Activated B cell treated with CpG ODN at 0.5 μM for 24 hours (primary cell): Measurements from ENCODE around the gene ANKRD28. TPM values are rescaled to one million over a fixed set of nuclear protein-coding genes. Genes with fewer than 3 reads are reported as not detected.
A peak's percentile ranks its signal among the peaks of the same experiment; 100 is the strongest.

Experiments
- ATAC-seq: fragments of 200-7000 bp; cut with Tn5 transposase; one replicate; pipeline ENCODE4 v1.10.0; 2021; ENCODE audit warnings: low read depth, mild to moderate bottlenecking, moderate library complexity
- CTCF ChIA-PET: fragments of 350-600 bp; sonication (Branson Sonifier 250); formaldehyde crosslinking; loops from one replicate; lab custom pipeline; 2021; ENCODE audit warnings: antibody characterized with exemption; lab: Charles Lee
- POLR2A ChIA-PET: fragments of 350-600 bp; sonication (Branson Sonifier 250); formaldehyde crosslinking; loops from one replicate; lab custom pipeline; 2021; ENCODE audit warnings: antibody characterized with exemption; lab: Charles Lee
- DNase-seq: peaks from one replicate; pipeline ENCODE4 v3.0.0; 2022
- H3K27ac Mint-ChIP-seq: one replicate; pipeline ENCODE4 v1.8.0; 2020; ENCODE audit warnings: mixed read lengths
- H3K27me3 Mint-ChIP-seq: one replicate; pipeline ENCODE4 v1.8.0; 2021; ENCODE audit warnings: mixed read lengths
- H3K36me3 Mint-ChIP-seq: one replicate; pipeline ENCODE4 v1.8.0; 2021; ENCODE audit warnings: low read depth, mixed read lengths
- H3K4me1 Mint-ChIP-seq: one replicate; pipeline ENCODE4 v1.8.0; 2021; ENCODE audit warnings: mixed read lengths
- H3K4me3 Mint-ChIP-seq: one replicate; pipeline ENCODE4 v1.8.0; 2020; ENCODE audit warnings: mild to moderate bottlenecking, mixed read lengths
- H3K9me3 Mint-ChIP-seq: one replicate; pipeline ENCODE4 v1.8.0; 2020; ENCODE audit warnings: mixed read lengths
- CTCF ChIP-seq: fragments of 200-600 bp; IDR thresholded peaks from one replicate; pipeline ENCODE4 v1.8.0; 2022; ENCODE audit warnings: antibody characterized with exemption, mild to moderate bottlenecking
- intact Hi-C: fragments of 100-400 bp; cut with micrococcal nuclease; formaldehyde crosslinking; loops from one replicate; pipeline ENCODE4 v1.15.1; 2024
- total RNA-seq: library from RNA; stranded (reverse); gene quantifications from 2 replicates; pipeline ENCODE4 v1.2.3, GENCODE V29; 2022

Gene ANKRD28
- total RNA-seq, 1 donor from 2014 or later = 29.9 TPM

- Mint-ChIP-seq H3K4me1 (peaks cover 50% of the 10 kb centered on the region), H3K27ac (peak overlapping the region; percentile 82), H3K9me3 (no peaks in the 10 kb centered on the region), H3K36me3 (peaks cover 16% of the 10 kb centered on the region), H3K4me3 (peak overlapping the region; percentile 68), H3K27me3 (no peaks in the 10 kb centered on the region)
- POLR2A ChIA-PET = no interaction called here
- no peak for TF ChIP-seq CTCF
- intact Hi-C loops = loop anchor here (2.0 to 5.0 kb wide), 4 partner anchors 14 to 717 kb away; partner anchors contain the start of gene RFTN1
- CTCF ChIA-PET = no interaction called here
- ATAC-seq (no peak), DNase-seq (no peak)
Measured at GRCh38 chr3:15794842-15795650, 2.7 kb downstream of the ANKRD28 start.

DNA sequence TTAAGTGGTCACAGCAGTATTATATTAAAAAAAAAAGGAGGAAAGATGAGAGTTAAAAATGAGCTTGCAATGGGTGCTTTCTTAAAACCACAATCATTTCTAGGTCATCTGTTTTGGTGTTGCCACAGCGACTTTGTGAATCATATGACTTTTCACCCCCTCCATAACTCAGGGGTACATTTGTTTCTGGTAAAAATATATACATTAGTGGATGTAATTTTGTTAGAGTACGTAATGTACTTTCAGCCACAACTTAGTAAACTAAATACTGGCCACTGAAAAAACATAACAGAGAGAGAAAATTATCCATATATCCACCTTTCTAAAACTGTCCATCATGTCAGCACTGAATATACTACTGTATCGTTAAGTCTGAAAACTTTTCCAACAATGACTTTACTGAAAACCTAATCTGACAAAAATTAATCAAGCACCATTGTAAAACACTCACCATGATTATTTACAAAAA is 3.4 kb downstream of the ANKRD28 start:
- intact Hi-C loops = loop anchor here (2.0 kb wide), 2 partner anchors 14 to 18 kb away; no protein-coding TSS in a partner anchor
- no peak for ATAC-seq

DNA sequence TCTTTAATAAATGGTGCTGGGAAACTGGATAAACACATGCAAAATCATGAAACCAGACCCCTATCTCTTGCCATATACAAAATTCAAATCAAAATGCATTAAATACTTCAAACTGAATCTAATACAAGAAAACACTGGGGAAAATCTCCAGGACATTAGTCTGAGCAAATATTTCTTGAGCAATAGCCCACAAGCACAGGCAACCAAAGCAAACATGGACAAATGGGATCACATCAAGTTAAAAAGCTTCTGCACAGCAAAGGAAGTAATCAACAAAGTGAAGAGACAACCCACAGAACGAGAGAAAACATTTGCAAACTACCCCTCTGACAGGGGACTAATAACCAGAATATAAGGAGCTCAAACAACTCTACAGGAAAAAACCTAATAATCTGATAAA is 6.3 kb downstream of the ANKRD28 start:
- no peak for TF ChIP-seq CTCF
- intact Hi-C loops = no loop called here
- CTCF ChIA-PET = no interaction called here
- no peaks in the 10 kb centered on the region for H3K9me3 Mint-ChIP-seq
- no peak overlapping the region for H3K27ac Mint-ChIP-seq
- ATAC-seq (no peak), DNase-seq (no peak)
- POLR2A ChIA-PET = interaction anchor here (0.6 kb wide), 1 partner anchor 14 kb away, joined by 3 read pairs; no protein-coding TSS in a partner anchor
- no peaks in the 10 kb centered on the region for H3K27me3 Mint-ChIP-seq
- no peak overlapping the region for H3K4me3 Mint-ChIP-seq
- peaks cover 27% of the 10 kb centered on the region for H3K4me1 Mint-ChIP-seq
- peaks cover 20% of the 10 kb centered on the region for H3K36me3 Mint-ChIP-seq

More for the DNA sequence above, 3.4 kb downstream of the ANKRD28 start:
- peaks cover 16% of the 10 kb centered on the region for H3K36me3 Mint-ChIP-seq
- ChIA-PET CTCF (no interaction called here), POLR2A (no interaction called here)
- no peaks in the 10 kb centered on the region for H3K9me3 Mint-ChIP-seq
- H3K27ac Mint-ChIP-seq = peak overlapping the region; percentile 75
- no peaks in the 10 kb centered on the region for H3K27me3 Mint-ChIP-seq
- no peak for TF ChIP-seq CTCF
- H3K4me1 Mint-ChIP-seq = peaks cover 49% of the 10 kb centered on the region
- H3K4me3 Mint-ChIP-seq = no peak overlapping the region
- DNase-seq = no peak

DNA sequence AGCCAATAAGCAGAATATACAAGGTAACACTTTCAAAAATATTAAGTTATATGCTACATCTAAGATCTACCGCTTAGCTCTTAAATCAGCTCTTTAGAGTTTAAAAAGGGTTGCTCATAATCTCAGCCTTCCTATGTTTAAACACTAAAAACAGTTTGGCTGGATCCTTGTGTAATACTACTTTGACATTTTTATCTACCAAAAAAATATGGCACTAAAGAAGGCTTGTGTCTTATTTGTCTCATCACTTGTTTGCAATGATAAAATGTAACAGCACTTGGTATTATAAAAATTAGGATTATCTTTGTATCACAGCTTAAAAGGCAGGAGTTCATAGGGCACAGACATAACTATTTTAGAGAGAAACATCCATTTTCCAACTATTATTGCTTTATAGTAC is 9.8 kb downstream of the ANKRD28 start:
- peaks cover 5% of the 10 kb centered on the region for H3K4me1 Mint-ChIP-seq
- no peak overlapping the region for H3K27ac Mint-ChIP-seq
- ATAC-seq (no peak), DNase-seq (no peak)
- H3K4me3 Mint-ChIP-seq = no peak overlapping the region
- no peaks in the 10 kb centered on the region for H3K27me3 Mint-ChIP-seq
- ChIA-PET CTCF (no interaction called here), POLR2A (no interaction called here)
- H3K36me3 Mint-ChIP-seq = peaks cover 36% of the 10 kb centered on the region
- intact Hi-C loops = no loop called here
- no peak for TF ChIP-seq CTCF
- H3K9me3 Mint-ChIP-seq = no peaks in the 10 kb centered on the region

- ChIA-PET POLR2A (no interaction called here), CTCF (interaction anchor here (0.9 kb wide), 1 partner anchor 18 kb away, joined by 4 read pairs; no protein-coding TSS in a partner anchor)
- Mint-ChIP-seq H3K4me1 (peaks cover 5% of the 10 kb centered on the region), H3K4me3 (no peak overlapping the region), H3K9me3 (no peaks in the 10 kb centered on the region), H3K36me3 (peaks cover 36% of the 10 kb centered on the region), H3K27me3 (no peaks in the 10 kb centered on the region), H3K27ac (no peak overlapping the region)
- intact Hi-C loops = no loop called here
- DNase-seq (no peak), ATAC-seq (no peak)
- TF ChIP-seq CTCF = no peak
Measured at GRCh38 chr3:15787526-15787925, 10.3 kb downstream of the ANKRD28 start.
